Gastrocnemius medialis (tissue), 4 donors: ENCODE measurements around the gene SPRN.

Source experiments
- POLR2A ChIP-seq, 2 donors: fragments of 450-650 bp; IDR thresholded peaks; one replicate each; pipeline ENCODE4 v1.6.1; 2017; ENCODE audit warnings: antibody characterized with exemption in 2 of 2, mild to moderate bottlenecking in 2 of 2, moderate library complexity in 2 of 2
- TF ChIP-seq, protein P1 (sequence below), 5 experiments: fragments of 450-650 bp in 3 of 5; fragments of 200-600 bp in 2 of 5; sonication (generic) in 2 of 5; IDR thresholded peaks in 4 of 5; conservative IDR thresholded peaks in 1 of 5; 1 replicate in 4 of 5; 2 replicates in 1 of 5; pipeline ENCODE4 v1.5.1; 2016 to 2019; ENCODE audit warnings: antibody characterized with exemption in 5 of 5, mild to moderate bottlenecking in 3 of 5, moderate library complexity in 3 of 5

DNA sequence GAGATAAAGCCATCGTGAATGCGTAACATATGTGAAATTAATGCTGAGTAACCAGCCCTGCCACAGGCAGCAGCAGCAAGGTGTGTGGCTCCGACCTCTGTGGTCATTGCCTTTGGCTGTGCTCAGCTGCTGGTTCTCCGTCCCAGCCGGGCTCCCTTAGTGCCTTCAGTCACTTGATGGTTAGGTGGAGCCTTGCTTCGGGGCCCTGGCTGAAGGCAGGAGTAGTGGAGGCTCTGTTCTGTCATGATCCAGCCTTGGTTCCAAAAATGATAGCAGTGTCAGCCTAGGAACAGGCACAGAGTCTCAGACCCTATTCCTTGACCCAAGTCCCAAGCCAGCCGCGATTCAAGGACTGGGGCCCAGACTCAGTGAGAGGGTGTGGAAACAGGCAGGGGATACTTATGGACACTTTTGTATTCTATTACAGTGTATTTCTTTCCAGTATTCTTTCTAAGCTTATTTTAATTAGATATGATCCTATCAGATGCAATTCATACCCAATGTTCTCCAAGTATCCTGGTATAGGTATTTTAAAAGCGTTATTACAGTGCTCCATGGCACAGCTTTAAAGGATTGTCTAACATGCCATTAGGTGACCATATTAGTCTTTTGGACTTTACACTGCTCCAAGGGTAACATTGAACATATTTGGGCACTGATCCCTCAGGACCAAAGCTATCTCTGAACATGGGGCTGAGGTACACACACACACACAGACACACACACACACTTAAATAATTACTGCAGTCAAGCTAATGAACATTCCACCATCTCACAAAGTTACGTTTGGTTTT, 38.3 kb upstream of the SPRN start:
- TF ChIP-seq, protein P1, sequence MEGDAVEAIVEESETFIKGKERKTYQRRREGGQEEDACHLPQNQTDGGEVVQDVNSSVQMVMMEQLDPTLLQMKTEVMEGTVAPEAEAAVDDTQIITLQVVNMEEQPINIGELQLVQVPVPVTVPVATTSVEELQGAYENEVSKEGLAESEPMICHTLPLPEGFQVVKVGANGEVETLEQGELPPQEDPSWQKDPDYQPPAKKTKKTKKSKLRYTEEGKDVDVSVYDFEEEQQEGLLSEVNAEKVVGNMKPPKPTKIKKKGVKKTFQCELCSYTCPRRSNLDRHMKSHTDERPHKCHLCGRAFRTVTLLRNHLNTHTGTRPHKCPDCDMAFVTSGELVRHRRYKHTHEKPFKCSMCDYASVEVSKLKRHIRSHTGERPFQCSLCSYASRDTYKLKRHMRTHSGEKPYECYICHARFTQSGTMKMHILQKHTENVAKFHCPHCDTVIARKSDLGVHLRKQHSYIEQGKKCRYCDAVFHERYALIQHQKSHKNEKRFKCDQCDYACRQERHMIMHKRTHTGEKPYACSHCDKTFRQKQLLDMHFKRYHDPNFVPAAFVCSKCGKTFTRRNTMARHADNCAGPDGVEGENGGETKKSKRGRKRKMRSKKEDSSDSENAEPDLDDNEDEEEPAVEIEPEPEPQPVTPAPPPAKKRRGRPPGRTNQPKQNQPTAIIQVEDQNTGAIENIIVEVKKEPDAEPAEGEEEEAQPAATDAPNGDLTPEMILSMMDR (IDR thresholded peaks at IDR 0.05 in 4 of 5, conservative IDR thresholded peaks at IDR 0.05 in 1 of 5): no peak
- TF ChIP-seq POLR2A (IDR thresholded peaks at IDR 0.05): no peak
